CD4-positive, alpha-beta T cell treated with Interleukin-15 for 1 hour (primary cell): ENCODE measurements around the gene ALX4.

ENCODE experiments used
- DNase-seq: peaks from one replicate; pipeline ENCODE4 v3.0.0-alpha.2; 2020

Gene ALX4

GRCh38 chr11:44309478-44310205 lies at the start of gene ALX4:
Gene ALX4, minus strand, starts transcription at chr11:44310139. Its CDS starts 77 bp downstream, at chr11:44310062.
- DNase-seq, result no peak

DNA sequence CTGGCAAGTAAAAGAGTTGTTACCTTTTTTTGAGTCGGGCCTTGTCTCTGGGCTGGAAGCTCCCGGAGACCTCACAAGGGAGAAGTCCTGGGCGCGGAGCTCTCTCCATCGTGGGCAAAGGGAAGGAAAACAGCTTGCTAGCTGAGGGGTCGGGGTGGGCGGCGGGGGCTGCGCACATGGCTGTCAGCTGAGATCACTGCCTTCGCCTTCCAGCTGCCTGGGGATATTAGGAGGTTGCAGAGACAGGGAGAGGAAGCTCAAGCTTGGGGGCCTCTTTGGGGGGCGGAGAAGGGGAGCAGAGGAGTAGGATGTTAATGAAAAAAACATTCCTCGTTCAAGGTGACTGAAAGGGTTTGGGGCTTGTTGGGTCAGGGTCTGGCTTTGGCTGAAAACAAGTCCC lies 49.2 kb upstream of the ALX4 start:
- no peak for DNase-seq

DNA sequence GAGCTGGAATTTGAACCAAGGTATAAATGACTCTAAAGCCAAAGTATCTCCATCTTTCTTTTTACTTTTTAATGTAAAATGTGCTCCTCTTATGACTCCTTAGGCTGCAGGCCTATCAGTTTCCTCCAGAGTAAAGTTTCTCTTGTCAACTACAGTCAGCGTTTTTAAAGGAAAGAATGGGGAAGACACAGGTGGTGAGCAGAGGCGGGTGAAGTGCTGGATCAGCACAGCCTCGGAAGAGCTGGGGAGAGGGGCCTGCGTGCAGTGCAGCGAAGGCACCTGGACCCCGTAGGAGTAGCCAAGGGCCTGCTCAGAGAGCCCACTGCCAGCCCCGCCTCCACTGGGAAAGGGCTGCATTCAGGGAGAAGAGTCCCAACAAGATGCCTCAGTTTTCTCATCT lies 48.8 kb upstream of the ALX4 start:
- DNase-seq, result no peak

- no peak for DNase-seq
Measured at GRCh38 chr11:44357711-44358110, 47.8 kb upstream of the ALX4 start.

DNA sequence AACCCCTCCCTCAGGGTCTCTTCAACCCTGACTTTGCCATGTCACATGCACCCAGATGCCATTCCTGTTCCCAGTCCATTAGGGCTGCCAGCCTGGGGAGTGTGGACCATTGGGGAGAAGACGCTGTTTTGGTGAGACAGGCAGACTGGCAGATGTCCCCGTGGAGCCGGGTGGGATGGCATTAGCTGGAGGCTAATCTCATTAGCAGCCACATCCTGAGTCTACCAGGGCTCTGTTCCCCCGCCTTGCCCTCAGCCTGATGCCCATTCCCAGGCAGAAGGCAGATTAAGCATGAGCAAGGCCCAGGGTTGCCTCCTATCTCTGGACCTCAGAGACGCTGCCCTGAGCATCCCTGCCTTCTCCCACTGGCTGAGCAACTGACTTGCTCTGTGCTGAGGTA lies 46.4 kb upstream of the ALX4 start:
- DNase-seq, result peak; percentile 13

DNA sequence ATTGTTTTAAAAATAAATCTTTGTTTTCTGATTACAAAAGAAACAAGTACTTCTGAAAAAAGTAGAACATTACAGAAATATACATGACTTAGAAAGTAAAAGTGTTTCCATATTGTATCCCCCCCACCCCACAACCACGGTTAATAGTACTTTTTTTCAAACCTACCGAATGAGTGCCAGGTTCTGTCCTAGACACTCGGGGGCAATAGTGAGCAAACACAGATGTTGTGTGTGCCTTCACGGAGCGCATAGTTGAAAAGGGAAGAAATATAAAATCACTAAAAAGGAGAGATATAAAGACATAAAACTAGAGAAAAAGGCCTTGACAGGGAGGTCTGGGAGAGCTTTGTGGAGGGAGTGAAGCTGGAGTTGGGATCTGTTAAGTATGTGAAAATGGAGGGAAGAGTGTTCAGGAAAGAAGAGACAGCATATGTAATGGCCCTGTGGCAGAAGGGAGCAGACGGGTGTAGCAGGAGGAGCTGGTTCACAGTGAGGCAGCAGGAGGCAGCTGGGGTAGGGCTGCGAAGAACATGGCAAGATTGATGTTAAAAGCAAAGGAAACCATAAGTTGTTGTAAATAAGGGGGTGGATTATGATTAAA lies 42.1 kb upstream of the ALX4 start:
- no peak for DNase-seq

DNA sequence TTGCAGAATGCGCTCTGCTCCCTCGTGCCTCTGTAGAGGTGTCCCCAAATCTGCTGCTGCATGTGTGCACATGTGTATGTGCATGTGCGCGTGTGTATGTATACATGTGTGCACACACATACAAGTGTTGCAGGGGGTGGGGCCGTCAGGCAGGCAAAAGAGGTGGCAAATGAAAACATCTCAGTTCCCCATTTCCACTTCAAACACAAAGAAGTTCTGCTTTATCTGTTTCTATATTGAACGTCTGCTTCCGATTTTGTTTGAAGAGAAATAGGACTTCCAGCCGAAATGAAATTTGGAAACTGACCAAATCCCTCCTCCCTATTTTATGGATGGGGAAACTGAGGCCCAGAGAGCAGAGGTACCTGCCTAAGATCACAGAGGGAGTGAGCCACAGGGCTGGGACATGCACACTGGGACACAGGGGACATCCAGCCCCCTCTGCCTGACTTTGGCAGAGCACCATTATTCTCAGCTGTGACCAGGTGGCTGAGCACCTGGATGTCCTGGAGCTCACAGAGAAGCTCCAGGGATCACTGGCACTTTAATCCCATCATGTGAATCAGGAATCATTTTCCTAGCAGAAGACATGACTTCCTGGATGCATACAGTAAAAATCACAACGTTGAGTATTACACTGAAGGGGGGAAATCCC lies 41.2 kb upstream of the ALX4 start:
- no peak for DNase-seq

DNA sequence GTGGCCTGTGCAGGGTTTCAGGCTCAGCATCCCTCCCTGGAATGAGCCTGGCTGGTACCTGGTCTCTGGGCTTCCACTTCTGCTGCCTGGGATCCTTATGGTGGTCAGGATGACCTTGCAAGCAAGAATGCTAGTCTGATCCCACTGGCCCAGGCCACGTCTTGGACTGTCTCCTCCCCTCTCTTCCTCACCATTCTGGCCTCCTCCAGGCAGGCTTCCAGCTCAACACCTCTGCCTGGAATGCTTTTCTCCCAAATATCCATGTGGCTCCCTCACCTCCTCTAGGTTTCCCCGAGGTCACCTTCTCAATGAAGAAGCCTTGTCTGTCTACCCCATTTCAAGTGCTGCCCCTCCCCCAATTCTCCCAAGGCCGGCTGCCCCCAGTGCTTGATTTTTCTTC lies 39.4 kb upstream of the ALX4 start:
- DNase-seq, result peak; percentile 4

DNA sequence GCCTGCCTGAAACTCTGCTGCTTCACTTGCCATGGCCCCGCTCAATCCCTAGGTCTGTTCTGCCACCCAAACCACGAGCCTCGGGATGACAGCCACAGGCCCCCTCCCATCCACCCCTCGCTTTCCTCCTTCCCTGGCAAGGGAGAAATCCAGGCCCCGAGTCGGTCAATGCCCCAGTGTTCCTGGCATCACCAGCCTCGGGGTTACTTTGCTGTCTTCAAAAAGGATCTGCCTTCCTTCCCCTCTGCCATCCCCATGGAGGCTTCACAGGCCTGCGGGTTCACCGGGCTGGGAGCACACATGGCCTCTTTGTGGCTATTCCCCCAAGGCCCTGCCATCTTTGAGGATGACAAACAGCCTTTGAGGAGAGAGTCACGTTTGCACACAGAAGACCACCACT lies 38.8 kb upstream of the ALX4 start:
- no peak for DNase-seq

GRCh38 chr11:44348114-44348513 lies 38.2 kb upstream of the ALX4 start:
- no peak for DNase-seq

- DNase-seq, result no peak
Measured at GRCh38 chr11:44347538-44347937, 37.6 kb upstream of the ALX4 start.

GRCh38 chr11:44346983-44347382 lies 37.0 kb upstream of the ALX4 start:
- DNase-seq, result no peak

GRCh38 chr11:44345781-44346180 lies 35.8 kb upstream of the ALX4 start:
- DNase-seq, result no peak

GRCh38 chr11:44344921-44345320 lies 35.0 kb upstream of the ALX4 start:
- DNase-seq, result no peak

DNA sequence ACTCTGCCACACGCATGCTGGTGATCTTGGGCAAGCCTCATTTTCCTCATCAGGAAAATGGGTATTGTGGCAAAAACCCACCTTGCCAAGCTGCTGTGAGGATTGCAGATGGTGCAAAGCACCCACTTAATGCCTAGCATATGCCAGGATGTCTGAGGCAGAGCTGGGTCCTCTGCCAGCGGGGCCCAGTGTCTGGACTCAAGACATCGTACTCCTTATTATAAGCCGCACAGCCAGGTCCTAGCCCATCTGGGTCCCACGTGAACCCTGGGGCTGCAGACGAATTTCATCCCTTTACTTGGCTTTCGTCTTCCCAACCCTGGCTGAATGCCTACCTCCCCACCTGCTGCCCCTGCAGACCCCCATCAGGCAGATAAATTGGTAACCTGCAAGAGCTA lies 34.5 kb upstream of the ALX4 start:
- DNase-seq, result no peak

- DNase-seq, result no peak
Measured at GRCh38 chr11:44343778-44344422, 34.0 kb upstream of the ALX4 start.

DNA sequence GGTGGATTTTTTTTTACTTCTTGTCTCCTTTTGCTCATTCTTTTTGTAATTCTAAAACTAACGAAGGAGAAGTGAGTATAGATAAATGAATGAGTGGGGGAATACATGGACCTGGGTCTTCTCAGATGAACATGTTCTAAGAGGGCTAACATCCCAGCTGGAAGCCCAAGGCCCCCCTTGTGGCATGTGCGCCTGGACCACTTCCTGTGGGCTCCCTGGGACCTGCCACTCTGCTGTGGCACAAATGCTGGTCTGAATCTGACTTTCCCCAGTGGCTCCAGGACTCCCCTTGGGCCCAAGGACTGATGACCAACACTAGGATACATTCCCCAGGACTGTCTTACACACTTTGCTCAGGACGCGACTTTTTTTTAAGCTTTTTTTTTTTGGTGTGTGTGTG lies 32.7 kb upstream of the ALX4 start:
- DNase-seq, result no peak

GRCh38 chr11:44340656-44341055 lies 30.7 kb upstream of the ALX4 start:
- no peak for DNase-seq

DNA sequence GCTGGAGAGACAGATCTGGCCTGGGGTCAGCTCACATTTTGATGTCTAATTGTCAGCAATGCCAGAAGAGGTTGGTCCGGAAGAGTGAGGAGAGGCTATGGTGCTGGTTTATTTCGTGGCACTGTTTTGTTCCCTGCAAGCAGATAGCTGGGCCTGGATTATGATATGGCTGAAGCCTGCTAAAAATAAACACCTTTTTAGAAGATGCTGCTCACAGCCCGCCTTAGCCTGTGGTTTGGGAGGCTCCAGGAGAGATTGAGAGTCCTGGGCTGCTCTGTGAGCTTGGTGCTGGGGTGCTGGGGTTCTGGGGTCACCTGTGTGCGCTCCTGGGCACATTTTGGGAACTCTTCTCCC lies 29.6 kb upstream of the ALX4 start:
- DNase-seq, result no peak

- no peak for DNase-seq
Measured at GRCh38 chr11:44338698-44339529, 29.0 kb upstream of the ALX4 start.

GRCh38 chr11:44338026-44338425 lies 28.1 kb upstream of the ALX4 start:
- DNase-seq, result no peak

DNA sequence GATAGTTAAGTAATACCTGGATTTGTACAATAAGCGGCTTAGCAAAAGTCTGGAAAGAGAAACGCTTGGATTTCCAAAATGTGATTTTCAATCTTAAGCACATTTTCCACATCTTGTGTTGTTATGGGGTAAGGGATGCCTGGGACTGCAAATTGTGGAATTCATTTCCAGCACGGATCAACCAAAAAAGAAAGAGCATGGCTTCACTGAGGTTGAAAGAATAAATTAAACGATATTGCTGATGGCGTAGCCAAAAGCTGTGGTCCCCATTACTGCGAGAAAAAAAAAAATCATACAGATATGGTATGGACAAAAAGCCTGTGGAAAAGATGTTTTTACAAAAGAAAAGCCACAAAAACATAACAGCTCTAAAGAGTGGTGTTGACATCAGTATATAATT lies 26.0 kb upstream of the ALX4 start:
- DNase-seq, result no peak
